HG02610 (cell line): ENCODE measurements around the gene NUP88.
A peak's percentile ranks its signal among the peaks of the same experiment; 100 is the strongest.
"Not testable (repeated sequence)": the region's sequence is repeated elsewhere in the genome, so short reads cannot be mapped to it uniquely, and the experiment has no call there.

Experiments
- ATAC-seq: cut with Tn5 transposase; IDR thresholded peaks from one replicate; pipeline ENCODE4 v1.9.1; 2021; ENCODE audit warnings: mild to moderate bottlenecking, moderate library complexity; ENCODE audit not compliant: unreplicated experiment

The NUP88 gene

GRCh38 chr17:5419356-5419958, at the start of gene NUP88:
Gene NUP88, minus strand, starts transcription at chr17:5419662. Its CDS starts 12 bp downstream, at chr17:5419650.
- peak; percentile 92 for ATAC-seq

GRCh38 chr17:5468075-5468473, 48.6 kb upstream of the NUP88 start:
- no peak for ATAC-seq

GRCh38 chr17:5467416-5467815, 48.0 kb upstream of the NUP88 start:
- no peak for ATAC-seq

- no peak for ATAC-seq
Observed at GRCh38 chr17:5466295-5466694, 46.8 kb upstream of the NUP88 start.

GRCh38 chr17:5464717-5465507, 45.5 kb upstream of the NUP88 start:
- no peak for ATAC-seq

GRCh38 chr17:5446786-5447185, 27.3 kb upstream of the NUP88 start:
- no peak for ATAC-seq

GRCh38 chr17:5444209-5444608, 24.7 kb upstream of the NUP88 start:
- no peak for ATAC-seq

GRCh38 chr17:5443728-5444127, 24.3 kb upstream of the NUP88 start:
- ATAC-seq = no peak

GRCh38 chr17:5439446-5439764, 19.9 kb upstream of the NUP88 start:
- no peak for ATAC-seq

GRCh38 chr17:5438716-5439445, 19.4 kb upstream of the NUP88 start, which contains the start of gene C1QBP:
Gene C1QBP, minus strand, starts transcription at chr17:5439155. Its CDS starts 82 bp downstream, at chr17:5439073.
- peak; percentile 79 for ATAC-seq

GRCh38 chr17:5437721-5438317, 18.4 kb upstream of the NUP88 start:
- no peak for ATAC-seq

GRCh38 chr17:5435781-5436315, 16.4 kb upstream of the NUP88 start:
- ATAC-seq = not testable (repeated sequence)

GRCh38 chr17:5434984-5435383, 15.5 kb upstream of the NUP88 start:
- no peak for ATAC-seq

- no peak for ATAC-seq
Observed at GRCh38 chr17:5431949-5432556, 12.6 kb upstream of the NUP88 start.

- not testable (repeated sequence) for ATAC-seq
Observed at GRCh38 chr17:5431234-5431633, 11.8 kb upstream of the NUP88 start.

GRCh38 chr17:5430413-5430999, 11.0 kb upstream of the NUP88 start:
- ATAC-seq = no peak

GRCh38 chr17:5429191-5429887, 9.9 kb upstream of the NUP88 start:
- no peak for ATAC-seq

- ATAC-seq = no peak
Observed at GRCh38 chr17:5425826-5426225, 6.4 kb upstream of the NUP88 start.

- ATAC-seq = no peak
Observed at GRCh38 chr17:5424909-5425308, 5.4 kb upstream of the NUP88 start.

GRCh38 chr17:5422505-5422904, 3.0 kb upstream of the NUP88 start:
- ATAC-seq = no peak
